G401.6 (cell line): ENCODE measurements around the gene TEX38.
A peak's percentile ranks its signal among the peaks of the same experiment; 100 is the strongest.
"Not testable (repeated sequence)": the region's sequence is repeated elsewhere in the genome, so short reads cannot be mapped to it uniquely, and the experiment has no call there.

ENCODE experiments used
- FAIRE-seq: peaks from 2 replicates; lab custom pipeline; 2012; peaks lifted over from hg19 to GRCh38; lab: Jason Lieb, UNC

TEX38 gene

GRCh38 chr1:46689897-46690296 lies 18.2 kb downstream of the TEX38 start:
- no peak for FAIRE-seq

GRCh38 chr1:46690931-46691421 lies 19.3 kb downstream of the TEX38 start:
- FAIRE-seq: no peak

- no peak for FAIRE-seq
These were observed 20.5 kb downstream of the TEX38 start for GRCh38 chr1:46691997-46692790.

GRCh38 chr1:46692811-46693770 lies 21.4 kb downstream of the TEX38 start:
- FAIRE-seq: no peak

GRCh38 chr1:46694676-46695075 lies 23.0 kb downstream of the TEX38 start:
- not testable (repeated sequence) for FAIRE-seq

- FAIRE-seq: no peak
These were observed 25.4 kb downstream of the TEX38 start for GRCh38 chr1:46697053-46697452.

GRCh38 chr1:46699666-46700065 lies 28.0 kb downstream of the TEX38 start:
- no peak for FAIRE-seq

GRCh38 chr1:46703927-46704641 lies 32.4 kb downstream of the TEX38 start:
- no peak for FAIRE-seq

- no peak for FAIRE-seq
These were observed 33.8 kb downstream of the TEX38 start for GRCh38 chr1:46705408-46705807.

- no peak for FAIRE-seq
These were observed 36.5 kb downstream of the TEX38 start for GRCh38 chr1:46708121-46708520.

GRCh38 chr1:46714976-46715375 lies 43.3 kb downstream of the TEX38 start:
- FAIRE-seq: no peak

GRCh38 chr1:46717654-46718053 lies 46.0 kb downstream of the TEX38 start:
- no peak for FAIRE-seq

- FAIRE-seq: no peak
These were observed 46.7 kb downstream of the TEX38 start for GRCh38 chr1:46718340-46718726.

GRCh38 chr1:46718727-46719622 lies 47.3 kb downstream of the TEX38 start, which contains the start of gene EFCAB14:
TSS of gene EFCAB14 (minus strand) at chr1:46719114. CDS start at chr1:46718087, 1,027 bp downstream.
- peak; percentile 88 for FAIRE-seq

- FAIRE-seq: no peak
These were observed 48.0 kb downstream of the TEX38 start for GRCh38 chr1:46719689-46720088.

GRCh38 chr1:46720319-46720718 lies 48.7 kb downstream of the TEX38 start:
- FAIRE-seq: not testable (repeated sequence)

- no peak for FAIRE-seq
These were observed 49.5 kb downstream of the TEX38 start for GRCh38 chr1:46721204-46721603.

GRCh38 chr1:46721686-46722205 lies 50.1 kb downstream of the TEX38 start:
- FAIRE-seq: no peak
